Measurements from ENCODE around the gene KLHDC9. TPM values are rescaled to one million over a fixed set of nuclear protein-coding genes. Genes with fewer than 3 reads are reported as not detected.

KLHDC9 gene
- total RNA-seq, 1 donor from 2014 or later = 3.2 TPM

- Histone ChIP-seq H3K9me3 (no peaks in the 10 kb centered on the region), H3K4me3 (no peak overlapping the region), H3K36me3 (no peaks in the 10 kb centered on the region), H3K27ac (no peak overlapping the region), H3K4me1 (no peaks in the 10 kb centered on the region), H3K27me3 (no peaks in the 10 kb centered on the region)
- DNase-seq (no peak), ATAC-seq (no peak)
- no peak for TF ChIP-seq CTCF (IDR thresholded peaks at IDR 0.05)
- intact Hi-C loops (cut with DNase I) = no loop called here
Observed at GRCh38 chr1:161072751-161073449, 25.3 kb upstream of the KLHDC9 start.

GRCh38 chr1:161073474-161074121 is 24.6 kb upstream of the KLHDC9 start:
- Histone ChIP-seq H3K9me3 (no peaks in the 10 kb centered on the region), H3K4me3 (no peak overlapping the region), H3K4me1 (no peaks in the 10 kb centered on the region), H3K27ac (no peak overlapping the region), H3K27me3 (no peaks in the 10 kb centered on the region), H3K36me3 (no peaks in the 10 kb centered on the region)
- ATAC-seq (no peak), DNase-seq (no peak)
- no peak for TF ChIP-seq CTCF (IDR thresholded peaks at IDR 0.05)
- intact Hi-C loops (cut with DNase I) = no loop called here

- H3K4me1 ChIP-seq = no peaks in the 10 kb centered on the region
- no peak for TF ChIP-seq CTCF (IDR thresholded peaks at IDR 0.05)
- H3K4me3 ChIP-seq = no peak overlapping the region
- H3K27me3 ChIP-seq = no peaks in the 10 kb centered on the region
- ATAC-seq (no peak), DNase-seq (no peak)
- no peaks in the 10 kb centered on the region for H3K9me3 ChIP-seq
- no peak overlapping the region for H3K27ac ChIP-seq
- intact Hi-C loops (cut with DNase I) = no loop called here
- H3K36me3 ChIP-seq = no peaks in the 10 kb centered on the region
Observed at GRCh38 chr1:161074676-161075368, 23.3 kb upstream of the KLHDC9 start.

GRCh38 chr1:161076410-161076809 is 21.8 kb upstream of the KLHDC9 start:
- Histone ChIP-seq H3K36me3 (no peaks in the 10 kb centered on the region), H3K9me3 (no peaks in the 10 kb centered on the region), H3K27ac (no peak overlapping the region), H3K27me3 (no peaks in the 10 kb centered on the region), H3K4me1 (no peaks in the 10 kb centered on the region), H3K4me3 (no peak overlapping the region)
- no peak for TF ChIP-seq CTCF (IDR thresholded peaks at IDR 0.05)
- ATAC-seq (no peak), DNase-seq (no peak)
- intact Hi-C loops (cut with DNase I) = no loop called here

- Histone ChIP-seq H3K27me3 (no peaks in the 10 kb centered on the region), H3K36me3 (no peaks in the 10 kb centered on the region), H3K4me1 (no peaks in the 10 kb centered on the region), H3K27ac (no peak overlapping the region), H3K9me3 (no peaks in the 10 kb centered on the region), H3K4me3 (no peak overlapping the region)
- TF ChIP-seq CTCF (IDR thresholded peaks at IDR 0.05) = no peak
- no peak for DNase-seq
- intact Hi-C loops (cut with DNase I) = no loop called here
- no peak for ATAC-seq
Observed at GRCh38 chr1:161077426-161077825, 20.7 kb upstream of the KLHDC9 start.

Data from upper lobe of right lung (tissue), 1 donor.